Stimulated activated CD8-positive, alpha-beta memory T cell treated with anti-CD3 and anti-CD28 coated beads, Interleukin-12 subunit alpha, Interleukin-12 subunit beta, amount 100 ng/mL, for 24 hours (primary cell): Measurements from ENCODE around the gene DGKB.

ENCODE experiments used
- DNase-seq: peaks from one replicate; pipeline ENCODE4 v3.0.0-alpha.2; 2020; ENCODE audit errors: extremely low read depth

DGKB gene

GRCh38 chr7:14859267-14859666, 43.3 kb downstream of the DGKB start:
- no peak for DNase-seq

- no peak for DNase-seq
Measured at GRCh38 chr7:14858866-14859265, 43.7 kb downstream of the DGKB start.

- no peak for DNase-seq
Measured at GRCh38 chr7:14858410-14858809, 44.1 kb downstream of the DGKB start.

- no peak for DNase-seq
Measured at GRCh38 chr7:14855033-14855794, 47.3 kb downstream of the DGKB start.

- DNase-seq = no peak
Measured at GRCh38 chr7:14854471-14854870, 48.1 kb downstream of the DGKB start.

- no peak for DNase-seq
Measured at GRCh38 chr7:14851610-14852009, 50.9 kb downstream of the DGKB start.

- DNase-seq = no peak
Measured at GRCh38 chr7:14850039-14850438, 52.5 kb downstream of the DGKB start.

- DNase-seq = no peak
Measured at GRCh38 chr7:14846405-14846804, 56.1 kb downstream of the DGKB start.

GRCh38 chr7:14843755-14844154, 58.8 kb downstream of the DGKB start:
- no peak for DNase-seq

GRCh38 chr7:14842523-14842922, 60.0 kb downstream of the DGKB start:
- no peak for DNase-seq

- no peak for DNase-seq
Measured at GRCh38 chr7:14841869-14842268, 60.7 kb downstream of the DGKB start.

GRCh38 chr7:14841086-14841485, 61.5 kb downstream of the DGKB start:
- DNase-seq = no peak

- DNase-seq = no peak
Measured at GRCh38 chr7:14839307-14839706, 63.2 kb downstream of the DGKB start.

- no peak for DNase-seq
Measured at GRCh38 chr7:14837216-14837615, 65.3 kb downstream of the DGKB start.

GRCh38 chr7:14836571-14837189, 65.9 kb downstream of the DGKB start:
- no peak for DNase-seq

GRCh38 chr7:14836006-14836405, 66.5 kb downstream of the DGKB start:
- no peak for DNase-seq

- no peak for DNase-seq
Measured at GRCh38 chr7:14835384-14835783, 67.2 kb downstream of the DGKB start.

GRCh38 chr7:14834883-14835282, 67.7 kb downstream of the DGKB start:
- DNase-seq = no peak

- no peak for DNase-seq
Measured at GRCh38 chr7:14834456-14834855, 68.1 kb downstream of the DGKB start.

- no peak for DNase-seq
Measured at GRCh38 chr7:14833707-14834106, 68.8 kb downstream of the DGKB start.

GRCh38 chr7:14828053-14828452, 74.5 kb downstream of the DGKB start:
- no peak for DNase-seq

GRCh38 chr7:14826426-14826825, 76.1 kb downstream of the DGKB start:
- DNase-seq = no peak

GRCh38 chr7:14825912-14826311, 76.6 kb downstream of the DGKB start:
- DNase-seq = no peak

- no peak for DNase-seq
Measured at GRCh38 chr7:14822481-14822854, 80.1 kb downstream of the DGKB start.
